C4-2B (cell line): ENCODE data around the gene BTK.

Source experiments
- H3K27ac ChIP-seq: fragments of 450-650 bp; 2 replicates; pipeline ENCODE4 v1.5.1; 2017
- CTCF ChIP-seq: fragments of 450-650 bp; conservative IDR thresholded peaks from 2 replicates; pipeline ENCODE4 v1.5.1; 2017; ENCODE audit warnings: mild to moderate bottlenecking
- ZFX ChIP-seq: fragments of 450-650 bp; IDR thresholded peaks from 2 replicates; pipeline ENCODE4 v1.6.1; 2017

BTK gene

GRCh38 chrX:101416691-101417090, 30.7 kb upstream of the BTK start:
- TF ChIP-seq ZFX = no peak
- no peak for TF ChIP-seq CTCF
- H3K27ac ChIP-seq = no peak overlapping the region

GRCh38 chrX:101415180-101416145, 29.5 kb upstream of the BTK start:
- TF ChIP-seq ZFX (no peak), CTCF (peak; percentile 76)
- no peak overlapping the region for H3K27ac ChIP-seq

GRCh38 chrX:101411984-101412383, 26.0 kb upstream of the BTK start:
- TF ChIP-seq ZFX (no peak), CTCF (no peak)
- no peak overlapping the region for H3K27ac ChIP-seq

GRCh38 chrX:101410461-101410860, 24.5 kb upstream of the BTK start:
- TF ChIP-seq CTCF (no peak), ZFX (no peak)
- no peak overlapping the region for H3K27ac ChIP-seq

GRCh38 chrX:101409043-101409442, 23.1 kb upstream of the BTK start:
- H3K27ac ChIP-seq = no peak overlapping the region; the same call in 1 of the 2 replicates
- TF ChIP-seq CTCF = no peak
- TF ChIP-seq ZFX = no peak

- TF ChIP-seq ZFX (no peak), CTCF (no peak)
- peak overlapping the region; percentile 86 for H3K27ac ChIP-seq
Measured at GRCh38 chrX:101408532-101408841, 22.5 kb upstream of the BTK start.

- H3K27ac ChIP-seq = peak within 1 kb of the TSS; percentile 86
- TF ChIP-seq CTCF (no peak), ZFX (no peak)
Measured at GRCh38 chrX:101407748-101408531, 21.9 kb upstream of the BTK start, which contains the start of the genes GLA and HNRNPH2. Gene GLA (minus strand): TSS chrX:101407925. CDS start chrX:101407903, 22 bp downstream. Gene HNRNPH2 (plus strand): TSS chrX:101408222. CDS start chrX:101411989, 3,767 bp downstream.
